ENCODE measurements around the gene MARCKS. TPM values are rescaled to one million over a fixed set of nuclear protein-coding genes. Genes with fewer than 3 reads are reported as not detected.

The MARCKS gene
- total RNA-seq, 1 experiment from 2014 or later, result 98.7 TPM

- DNase-seq (ENCODE audit: low read depth), result no peak
Observed at GRCh38 chr6:113848811-113849210, 8.3 kb upstream of the MARCKS start.

GRCh38 chr6:113853252-113853651, 3.9 kb upstream of the MARCKS start:
- DNase-seq (ENCODE audit: low read depth), result no peak

DNA sequence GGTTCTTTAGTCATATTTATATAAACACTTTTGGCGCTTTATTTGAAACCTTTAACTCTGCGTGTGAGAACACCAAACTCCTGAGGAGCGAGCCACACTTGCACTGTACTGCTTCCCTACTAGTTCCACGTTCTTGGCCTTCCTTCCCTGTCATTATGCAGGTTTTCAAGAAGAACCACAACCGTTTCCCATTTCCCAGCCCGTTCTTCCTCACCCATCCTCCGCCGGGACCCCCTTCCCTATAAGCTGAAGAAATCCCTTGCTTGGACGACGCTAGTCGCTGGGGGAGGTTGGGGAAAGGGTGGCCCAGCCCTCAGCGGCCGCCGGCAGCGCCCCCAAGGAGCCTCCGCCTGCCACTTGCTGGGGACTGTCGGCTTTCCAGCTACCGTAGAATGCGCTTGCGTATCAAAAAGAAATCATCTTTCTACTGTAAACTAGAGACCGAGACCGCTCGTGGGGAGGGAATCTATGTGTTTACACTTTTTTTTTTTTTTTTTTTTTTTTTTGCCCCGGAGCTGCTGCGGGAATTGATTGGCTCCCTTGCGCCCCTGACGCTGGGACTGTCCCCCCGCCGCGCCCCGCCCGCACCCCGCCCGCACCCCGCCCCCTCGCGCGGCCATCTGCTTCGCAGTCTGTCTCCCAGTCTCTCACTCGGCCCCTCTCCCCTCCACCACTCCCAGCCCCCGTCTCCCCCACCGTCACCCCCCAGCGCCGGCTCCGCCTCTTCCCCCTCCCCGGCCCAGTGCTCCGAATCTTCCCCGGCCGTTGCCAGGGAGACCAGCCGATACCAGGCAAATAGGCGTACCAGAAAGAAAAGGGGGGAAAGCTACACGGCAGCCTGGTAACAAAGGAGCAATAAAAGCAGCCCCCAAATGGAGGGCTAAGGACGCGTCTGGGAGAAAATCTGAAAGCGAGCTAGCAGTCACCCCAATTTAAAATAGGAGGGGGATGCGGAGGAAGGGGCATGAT, 2.3 kb upstream of the MARCKS start:
- peak; percentile 80 for DNase-seq (ENCODE audit: low read depth)

GRCh38 chr6:113855500-113856374, 1.4 kb upstream of the MARCKS start:
- DNase-seq (ENCODE audit: low read depth), result peak; percentile 62

DNA sequence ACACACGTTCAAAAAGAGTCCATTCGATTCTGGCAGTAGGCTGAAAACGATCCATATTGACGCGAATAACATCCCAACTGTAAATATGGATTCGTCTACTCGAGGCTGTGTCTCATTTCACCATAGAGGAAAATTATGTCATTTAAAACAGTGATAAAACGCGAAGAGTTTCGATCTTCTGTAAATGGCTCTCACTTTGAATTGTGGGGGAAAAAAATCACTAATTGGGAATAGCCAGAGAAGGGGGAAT, 845 bp upstream of the MARCKS start:
- no peak for DNase-seq (ENCODE audit: low read depth)

GRCh38 chr6:113857556-113858479, 673 bp downstream of the MARCKS start:
- peak; percentile 59 for DNase-seq (ENCODE audit: low read depth)

- DNase-seq (ENCODE audit: low read depth), result peak; percentile 89
Observed at GRCh38 chr6:113858480-113859348, 1.6 kb downstream of the MARCKS start.

DNA sequence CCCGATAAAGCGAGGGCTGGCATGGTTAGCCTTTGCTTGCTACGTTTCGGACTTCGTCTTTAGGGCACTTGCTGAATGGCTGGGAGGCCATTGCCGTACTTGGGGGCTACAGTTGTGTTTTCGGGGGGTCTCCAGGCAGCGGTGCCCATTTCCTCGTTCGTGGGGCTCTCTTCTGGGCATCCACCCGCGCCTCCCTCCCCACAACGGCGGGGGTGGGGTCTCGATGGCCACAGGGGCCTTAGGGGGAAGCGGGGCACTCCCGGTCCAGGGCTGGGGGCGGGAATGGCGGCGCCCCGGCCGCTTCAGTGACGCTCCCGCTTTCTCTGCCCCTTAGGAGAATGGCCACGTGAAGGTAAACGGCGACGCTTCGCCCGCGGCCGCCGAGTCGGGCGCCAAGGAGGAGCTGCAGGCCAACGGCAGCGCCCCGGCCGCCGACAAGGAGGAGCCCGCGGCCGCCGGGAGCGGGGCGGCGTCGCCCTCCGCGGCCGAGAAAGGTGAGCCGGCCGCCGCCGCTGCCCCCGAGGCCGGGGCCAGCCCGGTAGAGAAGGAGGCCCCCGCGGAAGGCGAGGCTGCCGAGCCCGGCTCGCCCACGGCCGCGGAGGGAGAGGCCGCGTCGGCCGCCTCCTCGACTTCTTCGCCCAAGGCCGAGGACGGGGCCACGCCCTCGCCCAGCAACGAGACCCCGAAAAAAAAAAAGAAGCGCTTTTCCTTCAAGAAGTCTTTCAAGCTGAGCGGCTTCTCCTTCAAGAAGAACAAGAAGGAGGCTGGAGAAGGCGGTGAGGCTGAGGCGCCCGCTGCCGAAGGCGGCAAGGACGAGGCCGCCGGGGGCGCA, 2.4 kb downstream of the MARCKS start:
- DNase-seq (ENCODE audit: low read depth), result peak; percentile 47

DNA sequence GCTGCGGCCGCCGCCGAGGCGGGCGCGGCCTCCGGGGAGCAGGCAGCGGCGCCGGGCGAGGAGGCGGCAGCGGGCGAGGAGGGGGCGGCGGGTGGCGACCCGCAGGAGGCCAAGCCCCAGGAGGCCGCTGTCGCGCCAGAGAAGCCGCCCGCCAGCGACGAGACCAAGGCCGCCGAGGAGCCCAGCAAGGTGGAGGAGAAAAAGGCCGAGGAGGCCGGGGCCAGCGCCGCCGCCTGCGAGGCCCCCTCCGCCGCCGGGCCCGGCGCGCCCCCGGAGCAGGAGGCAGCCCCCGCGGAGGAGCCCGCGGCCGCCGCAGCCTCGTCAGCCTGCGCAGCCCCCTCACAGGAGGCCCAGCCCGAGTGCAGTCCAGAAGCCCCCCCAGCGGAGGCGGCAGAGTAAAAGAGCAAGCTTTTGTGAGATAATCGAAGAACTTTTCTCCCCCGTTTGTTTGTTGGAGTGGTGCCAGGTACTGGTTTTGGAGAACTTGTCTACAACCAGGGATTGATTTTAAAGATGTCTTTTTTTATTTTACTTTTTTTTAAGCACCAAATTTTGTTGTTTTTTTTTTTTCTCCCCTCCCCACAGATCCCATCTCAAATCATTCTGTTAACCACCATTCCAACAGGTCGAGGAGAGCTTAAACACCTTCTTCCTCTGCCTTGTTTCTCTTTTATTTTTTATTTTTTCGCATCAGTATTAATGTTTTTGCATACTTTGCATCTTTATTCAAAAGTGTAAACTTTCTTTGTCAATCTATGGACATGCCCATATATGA, 3.2 kb downstream of the MARCKS start:
- peak; percentile 53 for DNase-seq (ENCODE audit: low read depth)

GRCh38 chr6:113862112-113862511, 5.0 kb downstream of the MARCKS start:
- DNase-seq (ENCODE audit: low read depth), result no peak

DNA sequence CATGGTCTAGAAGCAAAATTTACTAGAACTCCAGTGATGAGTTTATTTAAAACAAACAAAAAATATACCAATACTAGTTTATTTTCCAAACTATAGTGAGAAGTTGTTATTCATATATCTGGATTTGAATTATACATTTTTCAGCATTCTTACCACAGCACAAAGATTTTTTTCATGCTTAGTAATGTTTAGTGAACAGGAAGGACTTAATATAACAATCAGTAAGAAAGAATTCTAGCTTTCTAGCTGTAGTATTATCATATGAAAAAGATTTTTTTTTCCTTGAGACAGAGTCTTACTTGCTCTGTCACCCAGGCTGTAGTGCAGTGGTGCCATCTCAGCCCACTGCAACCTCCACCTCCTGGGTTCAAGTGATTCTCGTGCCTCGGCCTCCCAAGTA, 13.8 kb downstream of the MARCKS start:
- DNase-seq (ENCODE audit: low read depth), result no peak

GRCh38 chr6:113871975-113872374, 14.8 kb downstream of the MARCKS start:
- DNase-seq (ENCODE audit: low read depth), result no peak

DNA sequence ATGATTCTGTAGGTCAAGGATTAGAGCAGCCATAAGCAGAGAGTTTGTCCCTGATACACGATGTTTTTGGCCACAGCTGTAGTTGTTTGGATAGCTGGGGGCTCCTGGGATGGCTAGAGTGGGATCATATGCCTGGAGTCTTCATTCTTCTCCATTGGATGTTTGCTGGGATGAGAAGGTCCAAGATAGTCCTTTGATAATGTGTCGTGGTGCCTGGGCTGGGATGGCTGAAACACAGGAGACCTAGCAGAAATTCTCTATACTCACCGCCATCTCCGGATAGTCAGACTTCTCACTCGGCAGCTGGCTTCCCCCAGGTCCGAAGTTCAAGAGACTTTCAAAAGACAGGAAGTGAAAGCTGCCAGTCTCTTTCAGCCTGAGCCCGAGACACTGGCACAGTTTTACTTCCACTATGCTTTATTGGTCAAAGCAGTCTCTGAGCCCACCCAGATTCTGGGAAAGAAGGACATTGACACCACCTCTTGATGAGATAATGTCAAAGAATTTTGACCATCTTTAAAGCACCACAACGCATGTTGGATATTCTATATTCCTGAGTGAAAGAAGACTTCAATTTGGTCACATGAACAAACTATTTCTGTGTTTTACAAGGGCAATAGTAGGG, 16.0 kb downstream of the MARCKS start:
- DNase-seq (ENCODE audit: low read depth), result peak; percentile 69

DNA sequence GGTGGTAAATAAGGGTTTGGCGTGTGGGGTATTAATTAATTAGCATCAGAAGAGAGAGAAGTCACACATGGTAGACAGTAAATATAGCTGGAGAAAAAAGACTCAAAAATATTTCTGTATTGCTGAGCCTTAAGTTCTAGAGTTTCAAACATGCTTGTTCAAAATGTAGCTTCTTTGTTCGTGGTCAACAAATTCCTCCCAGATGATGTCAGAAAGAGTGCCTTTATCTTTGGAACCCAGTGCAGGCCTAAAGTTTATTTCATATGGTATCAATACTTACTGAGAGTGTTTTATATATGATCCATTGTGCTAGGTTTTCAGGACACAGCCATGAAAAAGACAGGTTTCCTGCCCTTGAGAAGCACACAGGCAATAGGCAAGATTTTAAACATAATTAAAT, 18.3 kb downstream of the MARCKS start:
- peak; percentile 57 for DNase-seq (ENCODE audit: low read depth)

GRCh38 chr6:113876695-113877094, 19.6 kb downstream of the MARCKS start:
- DNase-seq (ENCODE audit: low read depth), result no peak

DNA sequence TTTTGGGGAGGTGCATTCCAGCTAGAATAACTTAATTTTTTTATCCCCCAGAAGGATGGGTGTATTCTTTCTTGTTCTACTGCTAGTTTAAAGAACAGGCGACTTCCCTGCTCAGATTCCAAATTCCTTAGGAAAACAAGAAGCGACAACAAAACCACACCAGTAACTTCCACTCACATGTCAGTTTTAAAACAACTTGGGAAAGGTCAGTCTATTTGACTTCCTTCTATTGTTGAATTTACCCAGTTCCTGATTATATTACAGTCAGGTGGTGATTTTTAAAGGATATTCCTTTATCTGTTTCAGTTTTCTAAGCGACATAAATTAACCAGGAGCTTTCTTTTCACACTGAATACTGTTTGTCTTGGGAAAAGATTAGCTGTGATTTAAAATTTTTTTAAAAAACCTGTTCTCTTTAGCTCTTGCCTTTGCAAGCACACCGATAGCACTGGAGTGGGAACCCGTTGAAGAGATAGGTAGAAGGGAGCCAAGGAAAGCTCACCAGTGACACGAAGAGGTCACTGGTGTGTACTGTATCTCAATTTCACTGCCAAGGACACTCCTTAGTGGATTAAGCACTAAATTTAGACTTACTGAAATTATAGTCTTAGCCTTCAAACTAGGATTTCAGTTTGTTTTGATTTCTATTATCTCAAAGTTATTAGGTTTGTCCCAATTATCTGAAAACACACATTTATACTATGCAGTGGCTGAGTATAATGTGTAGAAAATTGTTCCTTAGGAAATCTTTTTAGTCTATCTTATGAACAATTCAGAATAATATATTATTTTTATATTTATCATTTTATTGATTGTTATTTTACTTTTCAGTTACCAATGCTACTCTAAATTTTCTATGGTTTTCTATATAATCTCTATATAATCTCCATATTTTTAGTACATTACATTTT, 22.3 kb downstream of the MARCKS start:
- DNase-seq (ENCODE audit: low read depth), result peak; percentile 75

GRCh38 chr6:113881478-113881980, 24.4 kb downstream of the MARCKS start:
- DNase-seq (ENCODE audit: low read depth), result no peak

Data from LHCN-M2 (cell line).